ENCODE results near the gene CACNA1B. TPM values are rescaled to one million over a fixed set of nuclear protein-coding genes. Genes with fewer than 3 reads are reported as not detected.

CACNA1B gene
- total and polyA plus RNA-seq, 2 of the 13 experiments (the other 11 are each of a cell fraction or from before 2014, with no cell fraction given), result under 0.01 to 0.04 TPM

DNA sequence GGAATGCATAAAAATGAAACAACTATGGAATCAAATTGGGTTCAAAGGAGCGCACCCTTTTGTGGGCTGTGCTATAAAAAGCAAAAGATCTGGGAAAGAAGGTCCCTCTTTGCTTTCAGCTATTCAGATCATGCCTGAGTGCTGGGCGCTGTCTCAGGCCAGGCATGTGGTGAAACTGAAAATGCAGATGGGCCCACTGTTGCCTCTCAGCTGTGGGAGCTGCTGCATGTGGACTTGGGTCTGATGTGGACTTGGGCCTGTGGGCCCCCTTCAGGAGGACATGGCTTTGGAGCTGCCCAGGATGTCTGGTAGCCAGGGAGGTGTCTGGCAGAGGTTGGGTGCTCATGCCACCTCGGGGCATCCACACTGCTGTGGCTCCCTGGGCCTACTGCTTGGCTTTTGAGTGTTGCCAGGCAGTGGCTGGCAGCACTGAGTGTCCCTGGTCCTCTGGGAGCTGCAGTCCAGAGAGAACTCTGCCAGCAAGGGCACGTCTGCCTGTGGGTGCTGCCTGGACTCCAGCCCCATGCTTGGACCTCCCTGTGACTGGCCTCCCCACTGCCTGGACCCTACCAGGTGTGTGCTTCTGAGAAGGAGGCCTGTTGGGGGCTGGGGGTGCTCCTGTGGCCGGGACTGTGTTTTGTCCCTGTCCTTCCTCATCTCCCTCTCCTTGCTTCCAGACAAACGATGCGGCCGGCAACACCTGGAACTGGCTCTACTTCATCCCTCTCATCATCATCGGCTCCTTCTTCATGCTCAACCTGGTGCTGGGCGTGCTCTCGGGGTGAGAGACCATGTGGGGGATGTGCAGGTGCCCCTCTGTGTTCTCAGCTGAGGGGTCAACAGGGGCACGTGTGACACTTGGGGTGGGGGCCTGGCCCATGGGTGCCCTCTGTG is 74.3 kb downstream of the CACNA1B start:
- in situ Hi-C loops (cut with HindIII; ENCODE audit: extremely low pct_ligation_motif_present, low pct_unique_long_range_greater_than_20kb), result no loop called here
- ATAC-seq, result no peak
- H3K27me3 ChIP-seq (ENCODE audit: control insufficient read depth in 1 of 2, insufficient read depth in 2 of 2, low read length in 2 of 2), result peaks cover 5 to 39% of the 10 kb centered on the region in 2 experiments; a peak in 3 of 5 replicates
- H3K36me3 ChIP-seq (replicated peaks in 1 of 2; ENCODE audit: control insufficient read depth in 1 of 2, insufficient read depth in 2 of 2, low read length in 2 of 2), result no peaks in the 10 kb centered on the region
- POLR2A ChIA-PET, result no interaction called here
- no peak overlapping the region for H3K4me3 ChIP-seq (replicated peaks in 1 of 3; ENCODE audit: insufficient read depth in 1 of 3, low read depth in 2 of 3, low read length in 3 of 3)
- CTCF ChIA-PET (ENCODE audit: low intra/inter-chr PET ratio, low total read pairs), result no interaction called here
- no peak overlapping the region for H3K4me2 ChIP-seq (ENCODE audit: low read depth, low read length)
- H4K20me1 ChIP-seq (ENCODE audit: insufficient read depth, low read length), result no peaks in the 10 kb centered on the region
- 23% methylated on average over 9 of the region's 12 CpGs for WGBS (ENCODE audit: low lambda C conversion rate)
- H3K27ac ChIP-seq (ENCODE audit: extremely low read length, insufficient read depth, low read length), result no peak overlapping the region
- no peak overlapping the region for H3K9ac ChIP-seq (ENCODE audit: insufficient read depth, low read depth, low read length)
- no peaks in the 10 kb centered on the region for H3K79me2 ChIP-seq (ENCODE audit: insufficient read depth, low read length)
- no peak overlapping the region for H2AFZ ChIP-seq (ENCODE audit: low read length)
- DNase-seq (ENCODE audit: low spot score), result no peak
- no peak for FAIRE-seq
- intact Hi-C loops (cut with micrococcal nuclease; ENCODE audit: unreplicated experiment), result no loop called here
- no peaks in the 10 kb centered on the region for H3K4me1 ChIP-seq (ENCODE audit: insufficient read depth, low read length)
- H3K9me3 ChIP-seq (ENCODE audit: low read length), result peaks cover 19% of the 10 kb centered on the region
- no TSS peak for BruUV-seq (replicated peaks)
- TF ChIP-seq FOXM1 (CRISPR knock-in tag; IDR thresholded peaks at IDR 0.05) (no peak), MATR3 (CRISPR knock-in tag; IDR thresholded peaks at IDR 0.05) (no peak), RBM39 (IDR thresholded peaks at IDR 0.05; ENCODE audit: low read depth, low read length, poor library complexity, severe bottlenecking) (no peak), TEAD3 (CRISPR knock-in tag; optimal IDR thresholded peaks at IDR 0.05; ENCODE audit: borderline replicate concordance) (no peak), ZNF235 (CRISPR knock-in tag; IDR thresholded peaks at IDR 0.05; ENCODE audit: borderline replicate concordance) (no peak), ZNF225 (CRISPR knock-in tag; IDR thresholded peaks at IDR 0.05) (no peak), NAIF1 (CRISPR knock-in tag; IDR thresholded peaks at IDR 0.05; ENCODE audit: borderline replicate concordance) (no peak), SKI (IDR thresholded peaks at IDR 0.05; ENCODE audit: partially characterized antibody) (no peak), AHR (CRISPR knock-in tag; IDR thresholded peaks at IDR 0.05) (no peak), ZC3H13 (CRISPR knock-in tag; IDR thresholded peaks at IDR 0.05) (no peak), ZNF761 (CRISPR knock-in tag; conservative IDR thresholded peaks at IDR 0.05) (no peak), CENPT (CRISPR knock-in tag; IDR thresholded peaks at IDR 0.05; ENCODE audit: low read depth) (no peak)
- TF ChIP-seq, protein P1, sequence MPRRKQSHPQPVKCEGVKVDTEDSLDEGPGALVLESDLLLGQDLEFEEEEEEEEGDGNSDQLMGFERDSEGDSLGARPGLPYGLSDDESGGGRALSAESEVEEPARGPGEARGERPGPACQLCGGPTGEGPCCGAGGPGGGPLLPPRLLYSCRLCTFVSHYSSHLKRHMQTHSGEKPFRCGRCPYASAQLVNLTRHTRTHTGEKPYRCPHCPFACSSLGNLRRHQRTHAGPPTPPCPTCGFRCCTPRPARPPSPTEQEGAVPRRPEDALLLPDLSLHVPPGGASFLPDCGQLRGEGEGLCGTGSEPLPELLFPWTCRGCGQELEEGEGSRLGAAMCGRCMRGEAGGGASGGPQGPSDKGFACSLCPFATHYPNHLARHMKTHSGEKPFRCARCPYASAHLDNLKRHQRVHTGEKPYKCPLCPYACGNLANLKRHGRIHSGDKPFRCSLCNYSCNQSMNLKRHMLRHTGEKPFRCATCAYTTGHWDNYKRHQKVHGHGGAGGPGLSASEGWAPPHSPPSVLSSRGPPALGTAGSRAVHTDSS (CRISPR knock-in tag; conservative IDR thresholded peaks at IDR 0.05), result no peak
- TF ChIP-seq, protein P2, sequence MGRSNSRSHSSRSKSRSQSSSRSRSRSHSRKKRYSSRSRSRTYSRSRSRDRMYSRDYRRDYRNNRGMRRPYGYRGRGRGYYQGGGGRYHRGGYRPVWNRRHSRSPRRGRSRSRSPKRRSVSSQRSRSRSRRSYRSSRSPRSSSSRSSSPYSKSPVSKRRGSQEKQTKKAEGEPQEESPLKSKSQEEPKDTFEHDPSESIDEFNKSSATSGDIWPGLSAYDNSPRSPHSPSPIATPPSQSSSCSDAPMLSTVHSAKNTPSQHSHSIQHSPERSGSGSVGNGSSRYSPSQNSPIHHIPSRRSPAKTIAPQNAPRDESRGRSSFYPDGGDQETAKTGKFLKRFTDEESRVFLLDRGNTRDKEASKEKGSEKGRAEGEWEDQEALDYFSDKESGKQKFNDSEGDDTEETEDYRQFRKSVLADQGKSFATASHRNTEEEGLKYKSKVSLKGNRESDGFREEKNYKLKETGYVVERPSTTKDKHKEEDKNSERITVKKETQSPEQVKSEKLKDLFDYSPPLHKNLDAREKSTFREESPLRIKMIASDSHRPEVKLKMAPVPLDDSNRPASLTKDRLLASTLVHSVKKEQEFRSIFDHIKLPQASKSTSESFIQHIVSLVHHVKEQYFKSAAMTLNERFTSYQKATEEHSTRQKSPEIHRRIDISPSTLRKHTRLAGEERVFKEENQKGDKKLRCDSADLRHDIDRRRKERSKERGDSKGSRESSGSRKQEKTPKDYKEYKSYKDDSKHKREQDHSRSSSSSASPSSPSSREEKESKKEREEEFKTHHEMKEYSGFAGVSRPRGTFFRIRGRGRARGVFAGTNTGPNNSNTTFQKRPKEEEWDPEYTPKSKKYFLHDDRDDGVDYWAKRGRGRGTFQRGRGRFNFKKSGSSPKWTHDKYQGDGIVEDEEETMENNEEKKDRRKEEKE (IDR thresholded peaks at IDR 0.05), result no peak
- TF ChIP-seq, protein P3, sequence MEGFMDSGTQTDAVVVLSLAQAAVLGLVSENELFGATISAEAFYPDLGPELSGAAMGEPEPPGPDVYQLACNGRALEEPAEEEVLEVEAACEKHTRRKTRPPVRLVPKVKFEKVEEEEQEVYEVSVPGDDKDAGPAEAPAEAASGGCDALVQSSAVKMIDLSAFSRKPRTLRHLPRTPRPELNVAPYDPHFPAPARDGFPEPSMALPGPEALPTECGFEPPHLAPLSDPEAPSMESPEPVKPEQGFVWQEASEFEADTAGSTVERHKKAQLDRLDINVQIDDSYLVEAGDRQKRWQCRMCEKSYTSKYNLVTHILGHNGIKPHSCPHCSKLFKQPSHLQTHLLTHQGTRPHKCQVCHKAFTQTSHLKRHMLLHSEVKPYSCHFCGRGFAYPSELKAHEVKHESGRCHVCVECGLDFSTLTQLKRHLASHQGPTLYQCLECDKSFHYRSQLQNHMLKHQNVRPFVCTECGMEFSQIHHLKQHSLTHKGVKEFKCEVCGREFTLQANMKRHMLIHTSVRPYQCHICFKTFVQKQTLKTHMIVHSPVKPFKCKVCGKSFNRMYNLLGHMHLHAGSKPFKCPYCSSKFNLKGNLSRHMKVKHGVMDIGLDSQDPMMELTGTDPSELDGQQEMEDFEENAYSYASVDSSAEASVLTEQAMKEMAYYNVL (CRISPR knock-in tag; IDR thresholded peaks at IDR 0.05; ENCODE audit: borderline replicate concordance), result no peak
- TF ChIP-seq, protein P4, sequence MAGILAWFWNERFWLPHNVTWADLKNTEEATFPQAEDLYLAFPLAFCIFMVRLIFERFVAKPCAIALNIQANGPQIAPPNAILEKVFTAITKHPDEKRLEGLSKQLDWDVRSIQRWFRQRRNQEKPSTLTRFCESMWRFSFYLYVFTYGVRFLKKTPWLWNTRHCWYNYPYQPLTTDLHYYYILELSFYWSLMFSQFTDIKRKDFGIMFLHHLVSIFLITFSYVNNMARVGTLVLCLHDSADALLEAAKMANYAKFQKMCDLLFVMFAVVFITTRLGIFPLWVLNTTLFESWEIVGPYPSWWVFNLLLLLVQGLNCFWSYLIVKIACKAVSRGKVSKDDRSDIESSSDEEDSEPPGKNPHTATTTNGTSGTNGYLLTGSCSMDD (CRISPR knock-in tag; IDR thresholded peaks at IDR 0.05), result no peak

Measured in HepG2 (cell line).